Mucosa of descending colon (tissue), 3 donors: ENCODE results near the gene GGPS1. TPM values are rescaled to one million over a fixed set of nuclear protein-coding genes. Genes with fewer than 3 reads are reported as not detected.

Experiments used
- ATAC-seq: fragments of 200-7000 bp; cut with Tn5 transposase; one replicate; pipeline ENCODE4 v1.9.1; 2020; ENCODE audit warnings: mild to moderate bottlenecking, moderate library complexity
- DNase-seq, 3 donors: peaks; one replicate each; pipeline ENCODE4 v3.0.0-alpha.2; 2020
- H3K36me3 ChIP-seq: fragments of 200-600 bp; one replicate; pipeline ENCODE4 v1.8.0; 2021; ENCODE audit warnings: low read depth, mild to moderate bottlenecking
- H3K4me1 ChIP-seq: fragments of 200-600 bp; one replicate; pipeline ENCODE4 v1.8.0; 2021; ENCODE audit warnings: low read depth, mild to moderate bottlenecking
- H3K4me3 ChIP-seq: fragments of 200-600 bp; one replicate; pipeline ENCODE4 v1.8.0; 2021; ENCODE audit warnings: mild to moderate bottlenecking
- H3K9me3 ChIP-seq: fragments of 200-600 bp; one replicate; pipeline ENCODE4 v1.8.0; 2021; ENCODE audit warnings: mild to moderate bottlenecking
- CTCF ChIP-seq: fragments of 200-600 bp; IDR thresholded peaks from one replicate; pipeline ENCODE4 v1.8.0; 2022; ENCODE audit warnings: antibody characterized with exemption, mild to moderate bottlenecking
- intact Hi-C, 2 donors: fragments of 100-400 bp; cut with DNase I in 1 of 2; cut with micrococcal nuclease in 1 of 2; formaldehyde crosslinking; loops; one replicate each; pipeline versions ENCODE4 v1.11.0 to v1.11.1; 2022; cut with DNase I, micrococcal nuclease
- total RNA-seq, 3 donors: library from RNA; stranded (reverse); fragmentation: NEBNext Ultra II Directional in 2 of 3; extraction: Animal tissue kit (Norgen Biotek cat#: 25700) in 2 of 3; gene quantifications; one replicate each; pipeline versions ENCODE4 v1.2.1 to v1.2.4, GENCODE V29; 2021 to 2023
- donor health status: DM: no; HTN: no; CAD: no; lungs with moderate emphysema.
- donor health status: DM: no; HTN: no; CAD: no.
- donor health status: DM: no; HTN: yes; CAD: no.

GGPS1 gene
- total RNA-seq, 3 donors from 2014 or later = 26.4 to 40.8 (median 34.1) TPM

DNA sequence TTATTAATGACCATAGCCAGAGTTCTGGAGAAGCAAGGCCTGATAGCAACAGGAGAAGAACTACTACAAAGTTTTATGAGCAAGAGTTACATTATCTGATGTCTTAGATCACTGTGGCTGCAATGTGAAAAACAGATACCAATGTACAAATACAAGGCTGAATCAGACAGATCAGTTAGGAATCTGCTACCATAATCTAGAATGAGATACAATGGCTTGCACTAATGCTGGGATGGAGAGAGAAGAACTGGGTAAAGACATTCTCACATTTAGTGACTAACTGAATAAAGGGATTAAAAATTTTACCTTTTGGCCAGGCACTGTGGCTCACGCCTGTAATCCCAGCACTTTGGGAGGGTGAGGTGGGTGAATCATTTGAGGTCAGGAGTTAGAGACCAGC is 41.7 kb upstream of the GGPS1 start:
- no peak for TF ChIP-seq CTCF
- Histone ChIP-seq H3K4me3 (no peak overlapping the region), H3K4me1 (peaks cover 3% of the 10 kb centered on the region), H3K36me3 (no peaks in the 10 kb centered on the region), H3K9me3 (no peaks in the 10 kb centered on the region)
- DNase-seq = no peak
- no peak for ATAC-seq
- intact Hi-C loops = no loop called here

DNA sequence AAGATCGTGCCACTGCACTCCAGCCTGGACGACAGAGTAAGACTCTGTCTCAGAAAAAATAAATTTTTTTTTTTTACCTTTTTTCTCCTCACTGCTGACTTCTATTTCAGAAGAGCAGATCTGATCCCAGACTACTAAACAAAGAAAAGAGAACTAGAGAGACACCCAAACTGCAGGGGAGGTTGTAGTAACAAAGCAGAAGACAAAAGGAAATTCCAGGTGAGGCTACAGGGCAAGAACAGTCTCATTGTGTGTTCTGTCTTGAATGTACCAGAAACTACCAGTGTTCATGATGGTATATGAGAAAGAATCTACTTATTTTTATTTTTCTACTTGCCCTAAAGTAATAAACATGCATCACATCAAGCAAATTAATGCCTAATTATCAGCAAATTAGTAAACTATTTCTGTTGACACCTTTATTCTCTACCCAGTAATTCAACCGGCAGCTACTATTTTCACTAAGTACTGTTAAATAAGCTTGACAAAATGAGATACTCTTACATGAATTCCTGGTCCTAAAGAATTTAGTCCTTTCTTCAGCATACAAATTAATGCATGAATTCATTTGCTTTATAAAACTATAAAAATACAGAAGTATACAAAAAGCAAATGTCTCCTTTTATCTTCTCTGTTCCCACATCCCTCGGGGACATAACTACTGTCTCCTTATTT is 41.0 kb upstream of the GGPS1 start:
- Histone ChIP-seq H3K36me3 (no peaks in the 10 kb centered on the region), H3K9me3 (no peaks in the 10 kb centered on the region), H3K4me3 (no peak overlapping the region), H3K4me1 (peaks cover 8% of the 10 kb centered on the region)
- ATAC-seq (no peak), DNase-seq (no peak)
- no peak for TF ChIP-seq CTCF
- intact Hi-C loops = no loop called here

DNA sequence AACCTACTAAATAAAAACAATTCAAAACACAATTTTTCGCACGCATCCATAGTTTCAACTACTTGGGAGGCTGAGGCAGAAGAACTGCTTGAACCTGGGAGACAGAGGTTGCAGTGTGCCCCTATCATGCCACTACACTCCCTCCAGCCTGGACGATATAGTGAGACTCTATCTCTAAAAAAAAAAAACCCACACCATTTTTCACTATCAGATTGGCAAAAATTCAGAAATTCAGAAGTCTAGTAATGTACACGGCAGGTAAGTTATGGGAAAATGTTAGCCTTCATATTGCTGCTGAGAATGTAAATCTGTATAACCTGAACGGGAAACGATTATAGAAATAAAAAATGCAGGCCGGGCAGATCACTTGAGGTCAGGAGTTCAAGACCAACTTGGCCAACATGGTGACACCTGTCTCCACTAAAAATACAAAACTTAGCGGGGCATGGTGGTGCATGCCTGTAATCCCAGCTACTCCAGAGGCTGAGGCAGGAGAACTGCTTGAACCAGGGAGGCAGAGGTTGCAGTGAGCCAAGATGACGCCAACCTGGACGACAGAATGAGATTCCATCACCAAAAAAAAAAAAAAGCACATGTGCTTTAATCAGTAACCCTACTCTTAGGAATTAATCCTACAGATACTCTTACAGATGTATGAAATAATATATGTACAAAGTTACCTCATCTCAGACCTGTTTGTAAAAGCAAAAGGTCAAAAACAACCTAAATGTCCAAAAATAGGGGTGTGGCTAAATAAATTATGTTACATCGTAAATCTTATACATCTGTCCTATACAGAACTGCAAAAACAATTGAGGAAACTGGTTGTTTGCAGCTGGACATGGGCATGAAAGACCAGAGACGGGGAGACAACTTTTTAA is 38.3 kb upstream of the GGPS1 start:
- H3K36me3 ChIP-seq = no peaks in the 10 kb centered on the region
- intact Hi-C loops = no loop called here
- peaks cover 16% of the 10 kb centered on the region for H3K4me1 ChIP-seq
- ATAC-seq = no peak
- TF ChIP-seq CTCF = no peak
- H3K9me3 ChIP-seq = no peaks in the 10 kb centered on the region
- H3K4me3 ChIP-seq = no peak overlapping the region
- DNase-seq = no peak

GRCh38 chr1:235290740-235291502 is 37.4 kb upstream of the GGPS1 start:
- TF ChIP-seq CTCF = no peak
- DNase-seq = no peak
- Histone ChIP-seq H3K4me1 (peaks cover 16% of the 10 kb centered on the region), H3K4me3 (no peak overlapping the region), H3K36me3 (no peaks in the 10 kb centered on the region), H3K9me3 (no peaks in the 10 kb centered on the region)
- intact Hi-C loops = no loop called here
- ATAC-seq = peak; percentile 59

DNA sequence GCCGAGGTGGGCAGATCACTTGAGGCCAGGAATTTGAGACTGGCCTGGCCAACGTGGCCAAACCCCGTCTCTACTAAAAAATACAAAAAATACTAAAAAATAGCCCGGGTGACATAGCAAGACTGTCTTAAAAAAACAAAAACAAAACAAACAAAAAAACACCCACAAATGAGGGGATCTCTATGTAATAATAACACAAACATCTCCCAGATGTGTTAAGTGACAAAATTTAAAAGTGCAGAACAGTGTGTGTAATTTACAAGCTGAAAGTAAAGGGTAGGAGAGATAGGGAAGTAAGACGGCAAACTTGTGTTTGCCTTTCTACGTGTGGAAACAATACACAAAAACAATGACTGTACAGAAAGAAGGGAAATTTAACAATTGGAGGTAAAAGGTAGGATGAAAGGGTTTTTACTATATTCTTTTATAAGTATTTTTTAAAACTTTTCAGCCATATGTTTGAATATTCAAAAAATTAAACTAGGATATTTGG is 36.7 kb upstream of the GGPS1 start:
- no peaks in the 10 kb centered on the region for H3K36me3 ChIP-seq
- no peak for TF ChIP-seq CTCF
- ATAC-seq (peak; percentile 37), DNase-seq (no peak)
- no peak overlapping the region for H3K4me3 ChIP-seq
- intact Hi-C loops = no loop called here
- no peaks in the 10 kb centered on the region for H3K9me3 ChIP-seq
- peaks cover 16% of the 10 kb centered on the region for H3K4me1 ChIP-seq
